ENCODE data around the gene MERTK.

The MERTK gene

DNA sequence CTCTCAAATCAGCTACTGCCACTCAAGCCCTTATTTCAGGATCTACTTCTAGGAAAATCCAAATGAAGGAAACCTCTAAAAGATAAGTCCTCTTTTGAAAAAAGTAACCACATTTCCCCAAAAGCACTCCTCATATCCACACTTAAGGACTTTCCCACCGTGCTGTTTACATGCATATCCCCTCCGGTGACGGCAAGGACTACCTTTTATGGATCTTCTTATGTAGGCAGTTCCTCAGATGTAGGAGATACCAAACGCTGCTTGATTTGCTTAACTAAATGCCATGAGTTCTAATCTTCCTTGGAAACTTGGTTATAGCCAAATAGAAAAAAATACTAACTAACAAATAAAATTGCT, 149.8 kb downstream of the MERTK start:
- no peak overlapping the region for H3K9ac ChIP-seq (ENCODE audit: low read length)
- H3K4me3 ChIP-seq (ENCODE audit: low read length) = no peak overlapping the region
- no peaks in the 10 kb centered on the region for H3K36me3 ChIP-seq (ENCODE audit: control insufficient read depth, insufficient read depth, low read length)
- H3K27me3 ChIP-seq (ENCODE audit: control insufficient read depth, insufficient read depth, low read length) = no peaks in the 10 kb centered on the region
- H3K9me3 ChIP-seq (ENCODE audit: control insufficient read depth, low read length) = no peaks in the 10 kb centered on the region
- no peaks in the 10 kb centered on the region for H3K4me1 ChIP-seq (ENCODE audit: control insufficient read depth, insufficient read depth, low read length)

DNA sequence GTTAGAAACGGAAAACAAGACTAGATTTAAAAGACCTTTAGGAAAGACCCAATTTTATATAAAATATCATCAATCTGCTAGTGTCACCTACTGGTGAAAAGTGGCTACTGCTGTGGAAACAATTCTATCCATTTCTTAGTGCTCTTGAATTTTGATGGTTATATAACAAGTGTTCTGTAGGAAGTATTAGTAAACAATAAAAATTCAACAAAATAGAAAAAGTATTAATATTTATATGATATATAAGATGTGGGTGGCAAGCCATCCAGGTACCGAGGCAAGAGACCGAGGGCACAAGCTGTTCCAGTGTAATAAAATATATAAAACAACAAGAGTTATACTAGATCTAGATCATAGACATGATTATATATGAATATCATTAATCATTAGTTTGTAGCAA, 150.5 kb downstream of the MERTK start:
- Histone ChIP-seq H3K4me3 (ENCODE audit: low read length) (no peak overlapping the region), H3K27me3 (ENCODE audit: control insufficient read depth, insufficient read depth, low read length) (no peaks in the 10 kb centered on the region), H3K36me3 (ENCODE audit: control insufficient read depth, insufficient read depth, low read length) (no peaks in the 10 kb centered on the region), H3K9me3 (ENCODE audit: control insufficient read depth, low read length) (no peaks in the 10 kb centered on the region), H3K9ac (ENCODE audit: low read length) (no peak overlapping the region), H3K4me1 (ENCODE audit: control insufficient read depth, insufficient read depth, low read length) (peaks cover 5% of the 10 kb centered on the region)

DNA sequence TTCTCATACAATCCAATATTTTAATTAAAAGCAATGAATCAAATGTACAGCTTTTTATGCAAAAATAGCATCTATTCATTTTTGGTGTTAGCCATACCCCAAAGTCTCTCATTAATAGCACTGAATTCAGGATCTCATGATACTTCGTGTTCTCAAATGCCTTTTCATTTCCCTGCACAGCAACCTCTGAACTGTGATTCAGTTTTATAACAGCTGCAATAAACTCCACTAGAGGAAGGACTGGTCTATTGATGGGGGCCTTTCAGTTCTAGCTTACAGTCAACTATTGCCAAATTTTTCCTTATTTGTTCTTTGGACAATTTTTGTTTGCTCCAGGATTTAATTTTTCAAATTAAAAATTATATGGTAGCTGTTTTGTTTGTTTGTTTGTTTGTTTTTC, 151.9 kb downstream of the MERTK start:
- Histone ChIP-seq H3K36me3 (ENCODE audit: control insufficient read depth, insufficient read depth, low read length) (no peaks in the 10 kb centered on the region), H3K4me1 (ENCODE audit: control insufficient read depth, insufficient read depth, low read length) (peaks cover 7% of the 10 kb centered on the region)

DNA sequence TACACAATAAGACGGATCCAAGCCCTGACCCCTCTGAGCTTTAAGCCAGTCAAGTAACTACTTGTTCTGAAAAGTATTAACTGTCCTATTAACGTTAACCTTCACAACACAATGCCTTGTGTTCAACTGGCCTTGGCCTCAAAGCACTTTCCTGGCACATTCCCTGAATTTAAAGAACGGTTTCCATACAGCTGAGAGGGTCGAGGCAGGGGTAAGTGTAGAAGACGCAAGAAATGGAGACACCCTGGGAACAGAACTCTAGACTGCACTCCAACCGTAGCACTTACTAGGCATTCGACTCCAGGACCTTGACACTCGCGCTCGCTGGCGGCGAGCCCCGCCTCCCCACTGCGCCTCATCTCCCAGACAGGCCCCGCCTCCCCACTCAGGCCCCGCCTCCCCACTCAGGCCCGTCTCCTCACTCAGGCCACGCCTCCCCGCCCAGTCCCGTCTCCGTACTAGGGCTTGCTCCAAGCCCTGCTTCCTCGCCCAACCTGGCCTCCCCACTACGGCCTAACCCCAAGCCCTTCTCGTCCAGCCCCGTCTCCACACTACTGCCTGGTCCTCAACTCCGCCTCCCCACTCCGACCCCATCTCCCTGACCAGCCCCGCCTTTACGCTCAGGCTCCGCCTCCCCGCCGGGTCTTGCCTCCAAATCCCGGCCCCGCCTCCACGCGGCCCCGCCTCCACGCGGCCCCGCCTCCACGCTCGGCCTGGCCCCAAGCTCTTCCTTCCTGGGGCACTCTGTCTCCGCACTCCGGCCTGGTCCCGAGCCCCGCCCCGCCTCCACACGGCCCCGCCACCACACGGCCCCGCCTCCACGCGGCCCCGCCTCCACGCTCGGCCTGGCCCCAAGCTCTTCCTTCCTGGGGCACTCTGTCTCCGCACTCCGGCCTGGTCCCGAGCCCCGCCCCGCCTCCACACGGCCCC, 155.8 kb downstream of the MERTK start:
- Histone ChIP-seq H3K4me1 (ENCODE audit: control insufficient read depth, insufficient read depth, low read length) (peaks cover 25% of the 10 kb centered on the region), H3K27me3 (ENCODE audit: control insufficient read depth, insufficient read depth, low read length) (no peaks in the 10 kb centered on the region), H3K36me3 (ENCODE audit: control insufficient read depth, insufficient read depth, low read length) (no peaks in the 10 kb centered on the region), H3K4me3 (ENCODE audit: low read length) (peak overlapping the region; percentile 40), H3K9me3 (ENCODE audit: control insufficient read depth, low read length) (no peaks in the 10 kb centered on the region), H3K9ac (ENCODE audit: low read length) (peak overlapping the region; percentile 57)

More for the DNA sequence above, 151.9 kb downstream of the MERTK start:
- Histone ChIP-seq H3K27me3 (ENCODE audit: control insufficient read depth, insufficient read depth, low read length) (no peaks in the 10 kb centered on the region), H3K9ac (ENCODE audit: low read length) (no peak overlapping the region), H3K9me3 (ENCODE audit: control insufficient read depth, low read length) (no peaks in the 10 kb centered on the region), H3K4me3 (ENCODE audit: low read length) (no peak overlapping the region)

DNA sequence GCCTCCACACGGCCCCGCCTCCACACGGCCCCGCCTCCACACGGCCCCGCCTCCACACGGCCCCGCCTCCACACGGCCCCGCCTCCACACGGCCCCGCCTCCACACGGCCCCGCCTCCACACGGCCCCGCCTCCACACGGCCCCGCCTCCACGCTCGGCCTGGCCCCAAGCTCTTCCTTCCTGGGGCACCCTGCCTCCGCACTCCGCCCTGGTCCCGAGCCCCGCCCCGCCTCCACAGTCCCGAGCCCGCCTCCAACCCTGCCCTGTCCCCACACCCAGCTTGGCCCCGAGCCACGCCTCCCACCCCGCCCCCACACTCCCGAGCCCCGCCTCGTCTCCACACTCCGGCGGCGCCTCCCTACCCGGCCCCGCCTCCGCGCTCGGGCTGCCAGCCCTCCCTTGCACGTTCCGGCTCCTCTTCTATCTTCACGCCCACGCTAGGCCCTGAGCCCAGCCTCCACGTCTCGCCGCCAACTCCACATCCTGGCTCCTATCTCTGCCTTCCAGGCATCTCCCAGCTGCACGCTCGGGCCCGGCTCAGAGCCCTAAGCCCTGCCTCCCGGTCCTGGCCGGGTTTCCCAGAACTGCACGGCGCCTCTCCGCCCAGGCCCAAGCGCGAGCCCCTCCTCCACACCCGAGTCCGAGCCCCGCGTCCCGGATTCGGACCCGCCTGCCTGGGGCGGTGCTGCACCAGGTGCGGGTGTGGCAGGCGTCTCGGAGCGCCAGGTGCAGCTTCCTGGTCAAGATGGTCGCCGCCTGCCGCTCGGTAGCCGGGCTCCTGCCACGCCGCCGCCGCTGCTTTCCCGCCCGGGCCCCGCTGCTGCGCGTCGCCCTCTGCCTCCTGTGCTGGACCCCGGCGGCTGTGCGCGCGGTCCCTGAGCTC, 156.7 kb downstream of the MERTK start, which contains the start of gene TMEM87B:
Gene TMEM87B, plus strand, starts transcription at position 423 of the 883 bp plus-strand sequence. Its CDS starts 323 bp downstream, at position 746.
- peak within 1 kb of the TSS; percentile 85 for H3K4me3 ChIP-seq (ENCODE audit: low read length)
- H3K9ac ChIP-seq (ENCODE audit: low read length) = peak within 1 kb of the TSS; percentile 96
- no peaks in the 10 kb centered on the region for H3K27me3 ChIP-seq (ENCODE audit: control insufficient read depth, insufficient read depth, low read length)
- H3K36me3 ChIP-seq (ENCODE audit: control insufficient read depth, insufficient read depth, low read length) = no peaks in the 10 kb centered on the region
- H3K9me3 ChIP-seq (ENCODE audit: control insufficient read depth, low read length) = no peaks in the 10 kb centered on the region
- H3K4me1 ChIP-seq (ENCODE audit: control insufficient read depth, insufficient read depth, low read length) = peaks cover 25% of the 10 kb centered on the region

DNA sequence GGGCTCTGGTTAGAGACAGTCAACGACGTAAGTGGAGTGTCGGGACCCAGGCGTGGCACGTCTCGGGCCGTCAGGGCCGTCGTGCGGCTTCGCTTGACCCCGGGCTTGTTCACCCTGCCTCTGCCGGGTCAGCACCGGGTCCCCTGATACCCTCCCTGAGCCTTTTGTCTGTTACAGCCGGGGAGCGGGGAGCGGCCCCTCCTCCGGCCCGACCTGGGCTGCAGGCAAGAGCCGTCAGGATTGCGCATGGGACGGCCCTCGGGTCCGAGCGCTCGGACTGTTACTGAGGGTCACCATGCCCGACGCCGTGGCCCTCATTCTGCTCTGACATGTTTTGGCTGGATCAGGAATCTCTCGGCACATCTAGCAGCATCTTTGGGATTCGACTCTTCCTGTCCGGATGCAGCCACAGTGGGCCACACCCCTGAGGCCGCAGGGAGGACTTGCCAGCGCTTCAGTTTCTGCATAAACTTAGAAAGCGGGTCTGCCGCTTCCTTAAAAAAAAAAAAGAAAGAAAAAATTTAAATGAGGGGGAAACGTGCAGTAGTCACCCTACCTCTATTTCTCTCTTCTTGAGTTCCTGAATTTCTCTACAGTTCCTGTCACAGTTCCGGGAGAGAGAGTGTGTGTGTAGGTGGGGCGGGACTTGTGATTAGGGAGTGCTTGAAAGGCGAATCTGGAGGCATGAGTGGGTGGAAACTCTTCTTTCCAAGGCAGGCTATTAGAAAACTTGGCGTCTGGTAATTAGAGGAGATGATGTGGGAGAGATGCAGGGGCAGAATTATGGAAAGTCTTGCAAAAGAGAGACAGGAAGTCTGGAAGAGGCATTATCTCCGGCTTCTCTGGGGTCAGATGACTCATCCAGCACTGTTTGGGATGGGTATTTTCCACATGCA, 157.6 kb downstream of the MERTK start:
- Histone ChIP-seq H3K4me3 (ENCODE audit: low read length) (peak overlapping the region; percentile 85), H3K36me3 (ENCODE audit: control insufficient read depth, insufficient read depth, low read length) (no peaks in the 10 kb centered on the region), H3K4me1 (ENCODE audit: control insufficient read depth, insufficient read depth, low read length) (peaks cover 25% of the 10 kb centered on the region), H3K9me3 (ENCODE audit: control insufficient read depth, low read length) (no peaks in the 10 kb centered on the region), H3K9ac (ENCODE audit: low read length) (peak overlapping the region; percentile 96), H3K27me3 (ENCODE audit: control insufficient read depth, insufficient read depth, low read length) (no peaks in the 10 kb centered on the region)

DNA sequence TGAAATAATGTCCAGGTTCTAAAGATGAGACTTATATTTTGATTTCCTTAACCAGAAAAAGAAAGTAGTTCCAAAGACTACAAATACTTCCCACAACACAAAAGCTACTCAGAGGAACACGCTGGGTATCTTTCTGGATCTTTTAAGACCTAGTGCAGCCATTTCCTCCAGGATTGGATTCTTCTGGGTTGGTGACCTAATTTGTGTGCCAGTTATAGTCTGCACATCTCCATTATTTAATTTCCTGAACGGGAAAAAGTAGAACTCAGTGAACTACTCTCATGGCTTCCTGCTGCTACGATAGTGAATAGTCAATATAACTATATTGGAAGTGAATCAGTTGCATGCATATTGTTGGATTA, 158.2 kb downstream of the MERTK start:
- Histone ChIP-seq H3K9ac (ENCODE audit: low read length) (peak overlapping the region; percentile 96), H3K4me1 (ENCODE audit: control insufficient read depth, insufficient read depth, low read length) (peaks cover 25% of the 10 kb centered on the region), H3K9me3 (ENCODE audit: control insufficient read depth, low read length) (no peaks in the 10 kb centered on the region), H3K36me3 (ENCODE audit: control insufficient read depth, insufficient read depth, low read length) (no peaks in the 10 kb centered on the region), H3K27me3 (ENCODE audit: control insufficient read depth, insufficient read depth, low read length) (no peaks in the 10 kb centered on the region), H3K4me3 (ENCODE audit: low read length) (peak overlapping the region; percentile 85)

DNA sequence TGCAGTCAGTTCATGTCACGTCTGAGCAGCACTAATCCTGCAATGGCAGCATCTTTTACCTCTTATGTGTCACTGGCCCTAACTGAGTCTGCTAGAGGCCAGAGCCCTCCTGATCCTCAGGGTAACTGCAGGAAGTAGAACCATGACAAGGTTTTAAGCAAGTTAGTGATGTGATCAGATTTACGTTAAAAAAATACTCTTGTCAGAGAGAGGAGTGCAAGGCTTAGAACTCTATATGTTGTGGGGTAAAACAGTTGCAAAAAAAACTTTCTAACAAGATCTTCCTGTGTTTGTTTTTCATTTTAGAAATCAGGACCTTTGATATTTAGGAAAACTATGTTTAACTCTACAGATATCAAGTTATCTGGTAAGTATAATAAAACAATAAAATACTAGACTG, 161.3 kb downstream of the MERTK start:
- H3K27me3 ChIP-seq (ENCODE audit: control insufficient read depth, insufficient read depth, low read length) = no peaks in the 10 kb centered on the region
- no peak overlapping the region for H3K4me3 ChIP-seq (ENCODE audit: low read length)
- H3K4me1 ChIP-seq (ENCODE audit: control insufficient read depth, insufficient read depth, low read length) = peaks cover 19% of the 10 kb centered on the region
- no peaks in the 10 kb centered on the region for H3K36me3 ChIP-seq (ENCODE audit: control insufficient read depth, insufficient read depth, low read length)
- no peak overlapping the region for H3K9ac ChIP-seq (ENCODE audit: low read length)
- H3K9me3 ChIP-seq (ENCODE audit: control insufficient read depth, low read length) = no peaks in the 10 kb centered on the region

DNA sequence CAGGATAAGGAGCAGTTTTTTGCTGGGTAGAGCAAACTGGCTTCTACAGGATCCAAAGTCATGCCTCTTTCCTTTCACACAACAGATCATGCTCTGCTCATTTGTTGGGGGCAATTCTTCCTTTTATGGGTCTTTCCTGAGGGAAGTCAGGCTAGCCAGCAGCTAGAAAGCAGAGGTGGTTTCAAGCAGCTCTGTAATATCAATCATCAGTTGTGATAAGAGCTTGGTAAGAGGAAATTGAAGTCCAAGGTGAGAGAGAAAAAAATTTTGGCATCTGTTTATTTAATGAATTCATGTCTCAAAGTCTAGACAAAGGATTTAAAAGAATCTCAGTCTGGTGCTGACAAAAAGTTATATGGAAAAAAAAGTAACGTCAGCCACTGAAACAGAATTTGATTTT, 162.9 kb downstream of the MERTK start:
- no peaks in the 10 kb centered on the region for H3K9me3 ChIP-seq (ENCODE audit: control insufficient read depth, low read length)
- H3K4me1 ChIP-seq (ENCODE audit: control insufficient read depth, insufficient read depth, low read length) = peaks cover 17% of the 10 kb centered on the region
- H3K4me3 ChIP-seq (ENCODE audit: low read length) = no peak overlapping the region
- no peaks in the 10 kb centered on the region for H3K27me3 ChIP-seq (ENCODE audit: control insufficient read depth, insufficient read depth, low read length)
- H3K9ac ChIP-seq (ENCODE audit: low read length) = no peak overlapping the region
- H3K36me3 ChIP-seq (ENCODE audit: control insufficient read depth, insufficient read depth, low read length) = no peaks in the 10 kb centered on the region

DNA sequence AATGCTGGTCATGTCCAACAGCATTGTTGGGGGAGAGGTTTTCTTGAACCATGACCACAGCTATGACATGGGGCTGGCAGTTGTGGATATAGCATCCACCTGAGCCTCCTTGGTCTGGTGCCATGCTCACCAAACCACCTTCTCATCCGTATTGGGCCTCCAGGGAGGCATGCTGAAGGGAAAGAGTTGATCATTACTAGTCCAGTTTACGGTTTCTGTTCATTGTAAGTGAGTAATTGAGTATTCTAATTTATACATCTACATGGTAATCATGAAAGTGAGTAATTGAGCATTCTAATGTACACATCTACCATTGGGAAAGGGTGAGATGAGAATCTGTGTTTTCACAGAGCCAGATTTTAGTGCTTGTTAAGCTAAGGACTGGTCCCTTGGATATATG, 163.4 kb downstream of the MERTK start:
- H3K36me3 ChIP-seq (ENCODE audit: control insufficient read depth, insufficient read depth, low read length) = no peaks in the 10 kb centered on the region

DNA sequence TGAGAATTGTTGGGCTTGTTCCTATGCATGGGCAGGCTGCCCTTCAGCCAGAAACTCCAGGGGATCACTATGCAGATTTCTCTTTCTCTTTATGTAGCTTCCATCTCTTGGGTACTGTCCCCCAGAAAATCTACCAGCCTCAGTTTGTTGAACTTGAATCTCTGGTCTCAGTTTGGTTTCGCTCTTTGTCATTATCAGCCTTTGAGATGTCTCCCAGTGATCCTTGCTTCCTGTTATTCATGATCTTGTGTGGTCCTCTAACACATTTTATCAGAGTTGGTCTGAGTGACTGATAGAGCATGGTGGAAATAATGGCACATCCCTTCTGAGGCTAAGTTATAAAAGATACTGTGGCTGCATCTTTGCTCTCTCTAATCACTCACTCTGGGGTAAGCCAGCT, 164.5 kb downstream of the MERTK start:
- H3K9me3 ChIP-seq (ENCODE audit: control insufficient read depth, low read length) = no peaks in the 10 kb centered on the region
- H3K4me1 ChIP-seq (ENCODE audit: control insufficient read depth, insufficient read depth, low read length) = peaks cover 4% of the 10 kb centered on the region
- no peak overlapping the region for H3K9ac ChIP-seq (ENCODE audit: low read length)
- H3K4me3 ChIP-seq (ENCODE audit: low read length) = no peak overlapping the region
- no peaks in the 10 kb centered on the region for H3K36me3 ChIP-seq (ENCODE audit: control insufficient read depth, insufficient read depth, low read length)
- no peaks in the 10 kb centered on the region for H3K27me3 ChIP-seq (ENCODE audit: control insufficient read depth, insufficient read depth, low read length)

More for the DNA sequence above, 163.4 kb downstream of the MERTK start:
- no peaks in the 10 kb centered on the region for H3K9me3 ChIP-seq (ENCODE audit: control insufficient read depth, low read length)
- H3K27me3 ChIP-seq (ENCODE audit: control insufficient read depth, insufficient read depth, low read length) = no peaks in the 10 kb centered on the region
- H3K9ac ChIP-seq (ENCODE audit: low read length) = no peak overlapping the region
- peaks cover 12% of the 10 kb centered on the region for H3K4me1 ChIP-seq (ENCODE audit: control insufficient read depth, insufficient read depth, low read length)
- H3K4me3 ChIP-seq (ENCODE audit: low read length) = no peak overlapping the region
